ENCODE measurements around the gene BTNL3.

Gene BTNL3

DNA sequence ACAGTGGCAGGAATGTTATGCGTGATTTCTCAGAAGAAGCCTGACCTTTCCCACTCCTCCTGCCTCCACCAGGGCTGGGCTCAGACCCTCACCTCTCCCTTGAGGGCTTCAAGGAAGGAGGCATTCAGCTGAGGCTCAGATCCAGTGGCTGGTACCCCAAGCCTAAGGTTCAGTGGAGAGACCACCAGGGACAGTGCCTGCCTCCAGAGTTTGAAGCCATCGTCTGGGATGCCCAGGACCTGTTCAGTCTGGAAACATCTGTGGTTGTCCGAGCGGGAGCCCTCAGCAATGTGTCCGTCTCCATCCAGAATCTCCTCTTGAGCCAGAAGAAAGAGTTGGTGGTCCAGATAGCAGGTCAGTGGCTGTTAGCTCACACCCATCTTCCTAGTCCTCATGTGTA is 61.4 kb downstream of the BTNL3 start:
- no peak for FAIRE-seq

DNA sequence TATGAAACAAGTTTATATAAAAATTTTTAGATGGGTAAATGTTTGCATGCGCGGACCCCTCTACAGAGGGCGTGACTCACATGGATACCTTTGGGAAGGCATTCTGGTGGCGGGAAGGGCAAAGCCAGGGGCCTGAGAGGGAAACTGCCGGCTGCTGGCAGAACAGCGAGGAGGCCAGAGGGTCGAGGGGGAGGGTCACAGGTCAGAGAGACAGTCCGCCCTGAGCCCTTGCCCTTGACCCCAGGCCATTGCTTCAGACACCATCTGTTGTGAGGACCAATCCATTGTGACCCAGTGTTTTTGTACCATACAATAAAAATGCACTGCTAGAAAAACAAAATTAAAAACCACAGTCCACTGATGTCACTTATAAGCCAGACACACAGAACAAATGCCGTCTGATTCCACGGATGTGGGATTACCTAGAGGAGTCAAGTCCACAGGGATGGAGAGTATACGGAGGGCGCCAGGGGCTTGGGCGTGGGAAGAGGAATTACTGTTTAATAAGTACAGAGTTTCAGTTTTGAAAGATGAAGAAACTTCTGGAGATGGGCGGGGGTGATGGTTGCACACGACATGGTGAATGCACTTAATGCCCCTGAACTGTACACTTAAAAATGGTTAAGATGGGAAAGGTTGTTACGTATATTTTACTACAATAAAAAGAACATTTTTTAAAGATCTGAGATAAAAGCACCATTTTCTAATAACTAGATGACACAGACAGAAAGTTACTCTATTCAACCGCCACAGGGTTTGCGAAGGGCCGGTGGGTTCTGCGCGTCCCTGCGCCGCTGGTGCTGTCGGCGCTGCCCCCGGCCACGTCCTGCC is 63.4 kb downstream of the BTNL3 start:
- FAIRE-seq = no peak

DNA sequence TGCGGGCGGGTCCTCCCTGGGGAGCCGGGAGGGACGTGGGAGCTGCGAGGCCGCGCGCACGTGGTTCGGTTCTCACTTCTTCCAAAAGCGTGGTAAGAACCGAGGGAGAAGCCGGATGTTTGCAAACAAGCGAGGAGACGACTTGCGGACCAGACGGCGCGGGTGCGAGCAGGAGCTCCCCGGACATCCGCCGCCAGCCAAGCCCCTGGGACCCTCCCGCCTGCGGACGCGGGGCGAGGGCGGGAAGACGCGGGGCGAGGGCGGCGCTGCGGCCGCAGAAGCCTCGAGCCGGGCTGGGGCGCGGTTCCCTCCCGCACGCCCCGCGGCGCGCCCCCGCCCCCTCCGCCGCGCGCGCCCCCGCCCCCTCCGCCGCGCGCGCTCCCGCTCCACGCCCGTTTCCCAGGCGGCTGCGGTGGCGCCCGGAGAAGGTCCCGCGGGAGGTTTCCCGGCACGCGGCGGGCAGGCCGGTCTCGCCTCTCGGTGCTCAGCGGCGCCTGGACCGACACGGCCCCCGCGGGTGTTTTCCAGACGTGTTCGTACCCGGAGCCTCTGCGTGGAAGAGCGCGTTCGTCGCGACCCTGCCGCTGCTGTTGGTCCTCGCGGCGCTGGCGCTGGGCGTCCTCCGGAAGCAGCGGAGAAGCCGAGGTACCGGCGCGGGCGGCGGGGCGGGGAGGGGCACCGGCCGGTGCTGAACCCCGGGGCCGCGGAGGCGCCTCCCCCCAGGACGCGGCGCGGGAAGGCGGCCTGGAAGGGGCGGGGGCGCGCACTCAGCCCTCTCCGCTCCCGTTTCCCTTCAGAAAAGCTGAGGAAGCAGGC is 64.2 kb downstream of the BTNL3 start:
- FAIRE-seq = no peak

DNA sequence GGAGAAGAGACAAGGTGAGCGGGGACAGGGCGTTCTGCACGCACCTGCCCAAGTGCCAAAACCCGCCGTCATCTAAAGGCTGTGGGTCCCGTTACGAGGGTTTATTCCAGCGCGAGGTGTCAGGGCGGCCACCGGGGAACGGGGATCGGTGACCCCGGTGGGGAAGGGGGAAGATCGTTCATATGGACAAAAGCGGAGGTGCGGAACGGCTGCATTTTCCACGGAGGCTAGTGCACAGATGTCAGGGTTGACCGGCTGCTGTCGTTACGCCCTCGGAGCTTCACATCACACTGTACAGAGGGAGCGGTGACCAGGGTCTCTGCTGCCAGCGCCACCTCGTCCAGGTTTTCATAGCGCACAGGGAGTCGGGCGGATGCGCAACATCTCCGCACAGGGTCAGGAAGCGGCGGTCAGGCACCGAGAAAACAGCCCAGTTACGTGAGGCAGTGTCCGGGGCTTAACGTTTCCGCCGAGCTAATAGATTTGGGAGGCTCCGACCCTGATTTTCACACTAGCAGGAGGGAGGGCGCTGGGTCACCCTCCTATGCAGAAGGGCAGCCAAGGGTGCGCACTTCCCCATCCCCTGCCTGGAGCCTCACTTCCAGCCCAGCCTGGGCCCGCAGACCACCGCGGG is 65.0 kb downstream of the BTNL3 start:
- no peak for FAIRE-seq

DNA sequence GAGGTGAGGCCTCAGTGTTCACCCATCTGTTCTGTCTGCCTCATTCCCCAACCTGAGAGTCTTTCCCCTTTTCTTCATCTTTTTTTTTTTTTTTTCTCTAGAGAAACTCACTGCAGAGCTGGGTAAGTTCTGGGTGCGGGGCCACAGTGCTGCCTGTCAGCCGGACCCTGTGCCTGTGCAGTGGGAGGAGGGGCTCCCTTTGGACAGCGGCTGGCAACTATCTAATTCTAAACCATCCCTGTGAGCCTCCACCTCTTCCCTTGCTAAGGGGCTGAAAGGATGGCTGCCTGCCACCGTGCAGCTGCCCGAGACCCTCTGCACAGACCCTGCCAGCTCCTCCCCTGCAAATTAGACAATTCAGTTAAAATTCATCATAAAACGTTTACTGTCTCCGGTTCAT is 65.5 kb downstream of the BTNL3 start:
- FAIRE-seq = no peak

DNA sequence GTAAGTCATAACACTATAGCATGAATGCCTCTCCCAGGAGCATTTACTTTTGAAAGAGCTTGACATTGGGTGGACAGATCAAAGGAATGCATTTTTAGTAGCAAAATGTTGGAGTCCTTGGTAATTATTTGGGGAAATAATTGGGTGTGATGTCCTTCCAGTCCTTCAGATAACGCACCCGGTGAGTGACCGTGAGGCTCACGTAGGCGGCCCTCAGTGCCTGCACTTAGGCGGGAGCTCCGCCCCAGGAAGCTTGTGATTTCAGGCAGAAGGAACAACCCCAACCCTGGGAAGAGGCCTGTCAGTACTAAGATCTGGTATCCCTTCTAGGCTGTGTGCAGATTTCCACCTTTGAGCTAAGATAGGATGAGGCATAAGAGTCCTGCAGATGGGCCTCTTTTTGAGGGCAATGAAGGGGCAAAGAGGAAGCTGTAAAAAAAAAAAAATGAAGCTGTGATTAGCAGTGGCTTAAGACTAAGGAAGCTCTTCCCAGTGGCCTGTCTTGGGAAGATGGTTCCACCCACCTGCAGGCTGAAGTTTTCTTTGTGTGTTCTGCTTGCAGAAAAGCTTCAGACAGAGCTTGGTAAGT is 66.3 kb downstream of the BTNL3 start:
- no peak for FAIRE-seq

Measured in islet of Langerhans (tissue), 1 donor.